ENCODE results near the gene LMOD3. TPM values are rescaled to one million over a fixed set of nuclear protein-coding genes. Genes with fewer than 3 reads are reported as not detected.
A peak's percentile ranks its signal among the peaks of the same experiment; 100 is the strongest.

LMOD3 gene
- polyA plus RNA-seq, 3 donors = not detected

GRCh38 chr3:69059688-69060087 lies 62.7 kb downstream of the LMOD3 start:
- Histone ChIP-seq H3K27me3 (ENCODE audit: control insufficient read depth in 2 of 2, insufficient read depth in 2 of 2, low read length in 2 of 2) (no peaks in the 10 kb centered on the region), H3K9ac (ENCODE audit: insufficient read depth, low read length, poor library complexity, severe bottlenecking) (no peak overlapping the region), H3K4me1 (ENCODE audit: control insufficient read depth in 1 of 2, insufficient read depth in 2 of 2, low read length in 2 of 2) (peaks cover 8 to 13% of the 10 kb centered on the region in 2 donors), H3K27ac (ENCODE audit: low read depth in 1 of 2, low read length in 2 of 2) (peak overlapping the region in 1 of 2 donors; percentile 64), H2AFZ (ENCODE audit: insufficient read depth, low read depth, low read length, poor library complexity, severe bottlenecking) (no peak overlapping the region), H3K4me3 (replicated peaks in 1 of 3; ENCODE audit: low read depth in 2 of 3, low read length in 3 of 3) (no peak overlapping the region), H3K4me2 (replicated peaks; ENCODE audit: extremely low read depth, low read length, poor library complexity, severe bottlenecking) (no peak overlapping the region), H3K79me2 (ENCODE audit: insufficient read depth, low read length) (peaks cover 10% of the 10 kb centered on the region), H3K9me3 (replicated peaks in 1 of 2; ENCODE audit: control insufficient read depth in 1 of 2, insufficient read depth in 1 of 2, low read length in 2 of 2) (no peaks in the 10 kb centered on the region), H4K20me1 (ENCODE audit: insufficient read depth, low read length) (peaks cover 26% of the 10 kb centered on the region), H3K36me3 (replicated peaks in 1 of 2; ENCODE audit: control insufficient read depth in 1 of 2, insufficient read depth in 2 of 2, low read length in 2 of 2) (peaks cover 82 to 100% of the 10 kb centered on the region in 2 donors)
- TF ChIP-seq CTCF (IDR thresholded peaks at IDR 0.05) = no peak
- Mint-ChIP-seq H3K9me3 (no peaks in the 10 kb centered on the region), H3K27me3 (ENCODE audit: low read depth in 3 of 3) (peaks cover 0 to 1% (median 0%) of the 10 kb centered on the region in 3 donors), H3K36me3 (peaks cover 67 to 93% of the 10 kb centered on the region in 2 donors), H3K4me3 (no peak overlapping the region), H3K27ac (peak overlapping the region in 3 of 7 donors; percentile 2 to 79 (median 10)), H3K4me1 (peaks cover 13% of the 10 kb centered on the region)
- no peak for DNase-seq
- intact Hi-C loops (cut with micrococcal nuclease) = no loop called here

GRCh38 chr3:69058947-69059224 lies 63.5 kb downstream of the LMOD3 start:
- H3K9ac ChIP-seq (ENCODE audit: insufficient read depth, low read length, poor library complexity, severe bottlenecking) = no peak overlapping the region

More at GRCh38 chr3:69058947-69059224, 63.5 kb downstream of the LMOD3 start:
- H3K27me3 ChIP-seq (ENCODE audit: control insufficient read depth in 2 of 2, insufficient read depth in 2 of 2, low read length in 2 of 2) = no peaks in the 10 kb centered on the region
- peak overlapping the region in 1 of 2 donors; percentile 64 for H3K27ac ChIP-seq (ENCODE audit: low read depth in 1 of 2, low read length in 2 of 2)
- H3K9me3 ChIP-seq (replicated peaks in 1 of 2; ENCODE audit: control insufficient read depth in 1 of 2, insufficient read depth in 1 of 2, low read length in 2 of 2) = no peaks in the 10 kb centered on the region
- H3K79me2 ChIP-seq (ENCODE audit: insufficient read depth, low read length) = peaks cover 10% of the 10 kb centered on the region
- Mint-ChIP-seq H3K27ac (peak overlapping the region in 5 of 7 donors; percentile 52 to 87 (median 70)), H3K4me3 (no peak overlapping the region), H3K4me1 (peaks cover 13% of the 10 kb centered on the region), H3K36me3 (peaks cover 64 to 91% of the 10 kb centered on the region in 2 donors), H3K27me3 (ENCODE audit: low read depth in 3 of 3) (peaks cover 0 to 1% (median 0%) of the 10 kb centered on the region in 3 donors), H3K9me3 (no peaks in the 10 kb centered on the region)
- H3K4me2 ChIP-seq (replicated peaks; ENCODE audit: extremely low read depth, low read length, poor library complexity, severe bottlenecking) = no peak overlapping the region
- no peak for DNase-seq
- intact Hi-C loops (cut with micrococcal nuclease) = no loop called here
- H4K20me1 ChIP-seq (ENCODE audit: insufficient read depth, low read length) = peaks cover 19% of the 10 kb centered on the region
- TF ChIP-seq CTCF (IDR thresholded peaks at IDR 0.05) = no peak
- H3K4me3 ChIP-seq (replicated peaks in 1 of 3; ENCODE audit: low read depth in 2 of 3, low read length in 3 of 3) = no peak overlapping the region
- H3K4me1 ChIP-seq (ENCODE audit: control insufficient read depth in 1 of 2, insufficient read depth in 2 of 2, low read length in 2 of 2) = peaks cover 8 to 13% of the 10 kb centered on the region in 2 donors
- 100% methylated on average over 1 of the region's 2 CpGs for WGBS (ENCODE audit: insufficient coverage)
- H3K36me3 ChIP-seq (replicated peaks in 1 of 2; ENCODE audit: control insufficient read depth in 1 of 2, insufficient read depth in 2 of 2, low read length in 2 of 2) = peaks cover 84 to 99% of the 10 kb centered on the region in 2 donors
- no peak overlapping the region for H2AFZ ChIP-seq (ENCODE audit: insufficient read depth, low read depth, low read length, poor library complexity, severe bottlenecking)
